ENCODE measurements around the gene KIAA0586. TPM values are rescaled to one million over a fixed set of nuclear protein-coding genes. Genes with fewer than 3 reads are reported as not detected.

Gene KIAA0586
- total and polyA plus RNA-seq, 9 of the 15 experiments (the other 6 are each of a cell fraction or from before 2014, with no cell fraction given) = 11.2 to 30.9 (median 22.6) TPM

DNA sequence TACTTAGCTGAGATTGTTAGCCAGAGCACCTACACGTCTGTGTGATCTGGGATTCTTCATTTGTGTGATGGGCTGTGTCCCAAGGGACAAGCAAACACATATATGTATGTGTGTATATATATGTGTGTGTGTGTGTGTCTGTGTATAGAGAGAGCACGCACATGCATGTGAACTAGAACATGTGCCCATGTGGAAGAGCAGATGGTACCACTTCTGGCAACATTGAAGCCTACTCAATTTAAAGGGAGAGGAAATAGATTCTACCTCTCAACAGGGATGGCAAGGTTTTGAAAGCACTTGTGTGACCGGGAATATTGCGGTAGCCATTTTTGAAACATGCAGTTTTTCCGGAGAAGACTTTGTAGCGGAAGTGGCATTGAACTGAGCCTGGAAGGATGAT lies 30.4 kb upstream of the KIAA0586 start:
- Histone ChIP-seq H3K36me3 (ENCODE audit: control insufficient read depth, insufficient read depth, low read length) (no peaks in the 10 kb centered on the region), H3K27me3 (ENCODE audit: control insufficient read depth in 2 of 2, insufficient read depth in 2 of 2, low read length in 2 of 2) (no peaks in the 10 kb centered on the region), H3K4me2 (ENCODE audit: insufficient read depth, low read length) (no peak overlapping the region), H4K20me1 (replicated peaks; ENCODE audit: control insufficient read depth, insufficient read depth, low read length) (no peaks in the 10 kb centered on the region), H3K27ac (ENCODE audit: extremely low read depth, low read depth, low read length) (no peak overlapping the region), H2AFZ (ENCODE audit: low read depth, low read length) (no peak overlapping the region), H3K4me3 (no peak overlapping the region), H3K4me1 (replicated peaks in 1 of 2; ENCODE audit: control insufficient read depth in 2 of 2, insufficient read depth in 2 of 2, low read length in 2 of 2) (peaks cover 0 to 9% of the 10 kb centered on the region in 2 experiments; a peak in 3 of 5 replicates), H3K9me1 (ENCODE audit: control insufficient read depth, insufficient read depth, low read length) (no peaks in the 10 kb centered on the region), H3K9me3 (replicated peaks; ENCODE audit: control insufficient read depth, insufficient read depth, low read depth, low read length) (no peaks in the 10 kb centered on the region), H3K9ac (ENCODE audit: insufficient read depth in 1 of 2, low read depth in 2 of 2, low read length in 2 of 2) (no peak overlapping the region), H3K79me2 (ENCODE audit: control insufficient read depth, insufficient read depth, low read length) (no peaks in the 10 kb centered on the region)
- in situ Hi-C loops (cut with MboI) = no loop called here
- ATAC-seq (no peak), DNase-seq (ENCODE audit: extremely low read depth in 1 of 4, low spot score in 3 of 4) (no peak), FAIRE-seq (no peak)
- no TSS peak for BruUV-seq (replicated peaks)
- ChIA-PET CTCF (ENCODE audit: low intra/inter-chr PET ratio) (no interaction called here), POLR2A (no interaction called here)
- WGBS (ENCODE audit: insufficient coverage, low coverage, missing lambda C conversion rate) = 74% methylated on average over 5 of the region's 6 CpGs
- TF ChIP-seq KHSRP (IDR thresholded peaks at IDR 0.05) (no peak), CREM (IDR thresholded peaks at IDR 0.05; ENCODE audit: low read depth) (no peak), MTA1 (IDR thresholded peaks at IDR 0.05; ENCODE audit: borderline replicate concordance) (no peak), SPI1 (IDR thresholded peaks at IDR 0.05; ENCODE audit: borderline replicate concordance, low read depth, low read length) (no peak), PYGO2 (tag; IDR thresholded peaks at IDR 0.05) (no peak), TAL1 (IDR thresholded peaks at IDR 0.05) (no peak), EP300 (IDR thresholded peaks at IDR 0.05; ENCODE audit: low read length) (no peak), RBBP5 (IDR thresholded peaks at IDR 0.05; ENCODE audit: borderline replicate concordance, insufficient read depth, low read length, poor library complexity, severe bottlenecking) (no peak), HMGN3 (IDR thresholded peaks at IDR 0.05; ENCODE audit: borderline replicate concordance, extremely low read depth, insufficient read length, low read depth, low read length) (no peak)
- TF ChIP-seq, protein P1, sequence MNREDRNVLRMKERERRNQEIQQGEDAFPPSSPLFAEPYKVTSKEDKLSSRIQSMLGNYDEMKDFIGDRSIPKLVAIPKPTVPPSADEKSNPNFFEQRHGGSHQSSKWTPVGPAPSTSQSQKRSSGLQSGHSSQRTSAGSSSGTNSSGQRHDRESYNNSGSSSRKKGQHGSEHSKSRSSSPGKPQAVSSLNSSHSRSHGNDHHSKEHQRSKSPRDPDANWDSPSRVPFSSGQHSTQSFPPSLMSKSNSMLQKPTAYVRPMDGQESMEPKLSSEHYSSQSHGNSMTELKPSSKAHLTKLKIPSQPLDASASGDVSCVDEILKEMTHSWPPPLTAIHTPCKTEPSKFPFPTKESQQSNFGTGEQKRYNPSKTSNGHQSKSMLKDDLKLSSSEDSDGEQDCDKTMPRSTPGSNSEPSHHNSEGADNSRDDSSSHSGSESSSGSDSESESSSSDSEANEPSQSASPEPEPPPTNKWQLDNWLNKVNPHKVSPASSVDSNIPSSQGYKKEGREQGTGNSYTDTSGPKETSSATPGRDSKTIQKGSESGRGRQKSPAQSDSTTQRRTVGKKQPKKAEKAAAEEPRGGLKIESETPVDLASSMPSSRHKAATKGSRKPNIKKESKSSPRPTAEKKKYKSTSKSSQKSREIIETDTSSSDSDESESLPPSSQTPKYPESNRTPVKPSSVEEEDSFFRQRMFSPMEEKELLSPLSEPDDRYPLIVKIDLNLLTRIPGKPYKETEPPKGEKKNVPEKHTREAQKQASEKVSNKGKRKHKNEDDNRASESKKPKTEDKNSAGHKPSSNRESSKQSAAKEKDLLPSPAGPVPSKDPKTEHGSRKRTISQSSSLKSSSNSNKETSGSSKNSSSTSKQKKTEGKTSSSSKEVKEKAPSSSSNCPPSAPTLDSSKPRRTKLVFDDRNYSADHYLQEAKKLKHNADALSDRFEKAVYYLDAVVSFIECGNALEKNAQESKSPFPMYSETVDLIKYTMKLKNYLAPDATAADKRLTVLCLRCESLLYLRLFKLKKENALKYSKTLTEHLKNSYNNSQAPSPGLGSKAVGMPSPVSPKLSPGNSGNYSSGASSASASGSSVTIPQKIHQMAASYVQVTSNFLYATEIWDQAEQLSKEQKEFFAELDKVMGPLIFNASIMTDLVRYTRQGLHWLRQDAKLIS (CRISPR knock-in tag; IDR thresholded peaks at IDR 0.05) = no peak
- intact Hi-C loops (cut with micrococcal nuclease) = no loop called here
